ENCODE measurements around the gene SIRT3.

GRCh38 chr11:235997-236773 is at the start of gene SIRT3:
- TF ChIP-seq BHLHE40 (IDR thresholded peaks at IDR 0.05; ENCODE audit: borderline replicate concordance) = no peak
- no peak for TF ChIP-seq HDGF (IDR thresholded peaks at IDR 0.05; ENCODE audit: borderline replicate concordance)
- TF ChIP-seq FOXK2 (IDR thresholded peaks at IDR 0.05) = no peak
- TF ChIP-seq FOXM1 (IDR thresholded peaks at IDR 0.05; ENCODE audit: borderline replicate concordance) = no peak
- TF ChIP-seq, protein P1, sequence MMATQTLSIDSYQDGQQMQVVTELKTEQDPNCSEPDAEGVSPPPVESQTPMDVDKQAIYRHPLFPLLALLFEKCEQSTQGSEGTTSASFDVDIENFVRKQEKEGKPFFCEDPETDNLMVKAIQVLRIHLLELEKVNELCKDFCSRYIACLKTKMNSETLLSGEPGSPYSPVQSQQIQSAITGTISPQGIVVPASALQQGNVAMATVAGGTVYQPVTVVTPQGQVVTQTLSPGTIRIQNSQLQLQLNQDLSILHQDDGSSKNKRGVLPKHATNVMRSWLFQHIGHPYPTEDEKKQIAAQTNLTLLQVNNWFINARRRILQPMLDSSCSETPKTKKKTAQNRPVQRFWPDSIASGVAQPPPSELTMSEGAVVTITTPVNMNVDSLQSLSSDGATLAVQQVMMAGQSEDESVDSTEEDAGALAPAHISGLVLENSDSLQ (IDR thresholded peaks at IDR 0.05) = no peak
- no peak for TF ChIP-seq ZNF384 (IDR thresholded peaks at IDR 0.05)

Measured in HEK293T (cell line).